ENCODE measurements around the gene MTNR1A. TPM values are rescaled to one million over a fixed set of nuclear protein-coding genes. Genes with fewer than 3 reads are reported as not detected.

The MTNR1A gene
- total and polyA plus RNA-seq, 4 donors, result not detected

DNA sequence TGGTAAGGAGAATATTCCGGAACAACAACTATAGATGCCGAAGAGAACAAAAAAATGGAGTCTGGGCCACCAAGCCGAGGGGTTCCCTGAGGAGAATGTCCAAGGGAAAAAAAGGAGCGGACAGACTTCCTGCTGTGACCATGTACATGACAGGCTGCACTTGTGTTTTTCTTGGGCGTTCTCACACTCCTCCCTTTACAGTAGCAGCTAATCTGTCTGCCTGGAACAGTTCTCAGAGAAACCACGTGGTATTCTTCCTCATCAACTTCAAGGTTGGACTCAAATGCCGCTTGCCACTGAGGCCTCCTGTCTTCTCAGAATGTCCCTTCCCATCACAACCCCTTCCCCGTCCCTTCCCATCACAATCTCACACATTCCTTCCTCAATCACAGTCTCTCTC is 30.8 kb upstream of the MTNR1A start:
- WGBS, result 88% methylated on average over 8 of the region's 8 CpGs
- TF ChIP-seq, protein P1, sequence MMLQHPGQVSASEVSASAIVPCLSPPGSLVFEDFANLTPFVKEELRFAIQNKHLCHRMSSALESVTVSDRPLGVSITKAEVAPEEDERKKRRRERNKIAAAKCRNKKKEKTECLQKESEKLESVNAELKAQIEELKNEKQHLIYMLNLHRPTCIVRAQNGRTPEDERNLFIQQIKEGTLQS (IDR thresholded peaks at IDR 0.05), result no peak
- TF ChIP-seq, protein P2, sequence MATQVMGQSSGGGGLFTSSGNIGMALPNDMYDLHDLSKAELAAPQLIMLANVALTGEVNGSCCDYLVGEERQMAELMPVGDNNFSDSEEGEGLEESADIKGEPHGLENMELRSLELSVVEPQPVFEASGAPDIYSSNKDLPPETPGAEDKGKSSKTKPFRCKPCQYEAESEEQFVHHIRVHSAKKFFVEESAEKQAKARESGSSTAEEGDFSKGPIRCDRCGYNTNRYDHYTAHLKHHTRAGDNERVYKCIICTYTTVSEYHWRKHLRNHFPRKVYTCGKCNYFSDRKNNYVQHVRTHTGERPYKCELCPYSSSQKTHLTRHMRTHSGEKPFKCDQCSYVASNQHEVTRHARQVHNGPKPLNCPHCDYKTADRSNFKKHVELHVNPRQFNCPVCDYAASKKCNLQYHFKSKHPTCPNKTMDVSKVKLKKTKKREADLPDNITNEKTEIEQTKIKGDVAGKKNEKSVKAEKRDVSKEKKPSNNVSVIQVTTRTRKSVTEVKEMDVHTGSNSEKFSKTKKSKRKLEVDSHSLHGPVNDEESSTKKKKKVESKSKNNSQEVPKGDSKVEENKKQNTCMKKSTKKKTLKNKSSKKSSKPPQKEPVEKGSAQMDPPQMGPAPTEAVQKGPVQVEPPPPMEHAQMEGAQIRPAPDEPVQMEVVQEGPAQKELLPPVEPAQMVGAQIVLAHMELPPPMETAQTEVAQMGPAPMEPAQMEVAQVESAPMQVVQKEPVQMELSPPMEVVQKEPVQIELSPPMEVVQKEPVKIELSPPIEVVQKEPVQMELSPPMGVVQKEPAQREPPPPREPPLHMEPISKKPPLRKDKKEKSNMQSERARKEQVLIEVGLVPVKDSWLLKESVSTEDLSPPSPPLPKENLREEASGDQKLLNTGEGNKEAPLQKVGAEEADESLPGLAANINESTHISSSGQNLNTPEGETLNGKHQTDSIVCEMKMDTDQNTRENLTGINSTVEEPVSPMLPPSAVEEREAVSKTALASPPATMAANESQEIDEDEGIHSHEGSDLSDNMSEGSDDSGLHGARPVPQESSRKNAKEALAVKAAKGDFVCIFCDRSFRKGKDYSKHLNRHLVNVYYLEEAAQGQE (IDR thresholded peaks at IDR 0.05), result no peak
- TF ChIP-seq EGR1 (IDR thresholded peaks at IDR 0.05; ENCODE audit: low read depth in 2 of 2) (no peak), GABPA (IDR thresholded peaks at IDR 0.05 in 1 of 2, conservative IDR thresholded peaks at IDR 0.05 in 1 of 2) (no peak), FOXA2 (IDR thresholded peaks at IDR 0.05) (no peak), YY1 (IDR thresholded peaks at IDR 0.05) (no peak), HNF4G (IDR thresholded peaks at IDR 0.05) (no peak)
- TF ChIP-seq, protein P3, sequence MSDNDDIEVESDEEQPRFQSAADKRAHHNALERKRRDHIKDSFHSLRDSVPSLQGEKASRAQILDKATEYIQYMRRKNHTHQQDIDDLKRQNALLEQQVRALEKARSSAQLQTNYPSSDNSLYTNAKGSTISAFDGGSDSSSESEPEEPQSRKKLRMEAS (IDR thresholded peaks at IDR 0.05), result no peak

DNA sequence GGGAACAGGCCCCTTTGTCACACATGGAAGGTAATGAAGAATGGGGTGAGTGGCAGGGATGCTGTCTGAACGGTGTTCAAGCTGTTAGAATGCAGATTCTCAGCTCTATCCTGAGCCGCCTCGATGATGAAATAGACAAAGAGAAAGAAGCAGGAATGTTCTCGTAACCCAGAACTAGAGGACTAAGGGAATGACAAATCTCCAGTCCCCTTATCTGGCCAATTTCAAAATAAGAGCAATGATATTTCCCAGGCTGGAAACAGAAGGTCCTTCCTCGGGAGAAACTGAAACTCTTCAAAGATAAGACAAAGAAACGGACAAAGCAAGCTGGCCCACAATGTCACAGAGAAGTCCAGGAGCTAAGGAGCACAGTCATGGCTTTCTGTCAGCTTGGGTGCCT is 29.5 kb upstream of the MTNR1A start:
- H3K27ac ChIP-seq (ENCODE audit: low read depth in 1 of 2, low read length in 2 of 2), result no peak overlapping the region
- TF ChIP-seq HNF4A (conservative IDR thresholded peaks at IDR 0.05), result no peak
- TF ChIP-seq, protein P4, sequence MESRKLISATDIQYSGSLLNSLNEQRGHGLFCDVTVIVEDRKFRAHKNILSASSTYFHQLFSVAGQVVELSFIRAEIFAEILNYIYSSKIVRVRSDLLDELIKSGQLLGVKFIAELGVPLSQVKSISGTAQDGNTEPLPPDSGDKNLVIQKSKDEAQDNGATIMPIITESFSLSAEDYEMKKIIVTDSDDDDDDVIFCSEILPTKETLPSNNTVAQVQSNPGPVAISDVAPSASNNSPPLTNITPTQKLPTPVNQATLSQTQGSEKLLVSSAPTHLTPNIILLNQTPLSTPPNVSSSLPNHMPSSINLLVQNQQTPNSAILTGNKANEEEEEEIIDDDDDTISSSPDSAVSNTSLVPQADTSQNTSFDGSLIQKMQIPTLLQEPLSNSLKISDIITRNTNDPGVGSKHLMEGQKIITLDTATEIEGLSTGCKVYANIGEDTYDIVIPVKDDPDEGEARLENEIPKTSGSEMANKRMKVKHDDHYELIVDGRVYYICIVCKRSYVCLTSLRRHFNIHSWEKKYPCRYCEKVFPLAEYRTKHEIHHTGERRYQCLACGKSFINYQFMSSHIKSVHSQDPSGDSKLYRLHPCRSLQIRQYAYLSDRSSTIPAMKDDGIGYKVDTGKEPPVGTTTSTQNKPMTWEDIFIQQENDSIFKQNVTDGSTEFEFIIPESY (IDR thresholded peaks at IDR 0.05), result no peak
- TF ChIP-seq FOXA1 (IDR thresholded peaks at IDR 0.05), result no peak
- no peak for TF ChIP-seq JUND (IDR thresholded peaks at IDR 0.05)
- TF ChIP-seq FOXA2 (IDR thresholded peaks at IDR 0.05), result no peak
- TF ChIP-seq RAD21 (IDR thresholded peaks at IDR 0.05), result no peak
- TF ChIP-seq, protein P1 (IDR thresholded peaks at IDR 0.05), result no peak
- TF ChIP-seq TAF1 (conservative IDR thresholded peaks at IDR 0.05), result no peak
- TF ChIP-seq, protein P2 (IDR thresholded peaks at IDR 0.05), result no peak
- TF ChIP-seq YY1 (IDR thresholded peaks at IDR 0.05), result no peak
- TF ChIP-seq GABPA (IDR thresholded peaks at IDR 0.05 in 1 of 2, conservative IDR thresholded peaks at IDR 0.05 in 1 of 2), result no peak
- TF ChIP-seq RXRA (IDR thresholded peaks at IDR 0.05), result no peak
- no peak for TF ChIP-seq NR2F2 (IDR thresholded peaks at IDR 0.05)
- no peak for TF ChIP-seq HNF4G (IDR thresholded peaks at IDR 0.05)
- TF ChIP-seq, protein P5, sequence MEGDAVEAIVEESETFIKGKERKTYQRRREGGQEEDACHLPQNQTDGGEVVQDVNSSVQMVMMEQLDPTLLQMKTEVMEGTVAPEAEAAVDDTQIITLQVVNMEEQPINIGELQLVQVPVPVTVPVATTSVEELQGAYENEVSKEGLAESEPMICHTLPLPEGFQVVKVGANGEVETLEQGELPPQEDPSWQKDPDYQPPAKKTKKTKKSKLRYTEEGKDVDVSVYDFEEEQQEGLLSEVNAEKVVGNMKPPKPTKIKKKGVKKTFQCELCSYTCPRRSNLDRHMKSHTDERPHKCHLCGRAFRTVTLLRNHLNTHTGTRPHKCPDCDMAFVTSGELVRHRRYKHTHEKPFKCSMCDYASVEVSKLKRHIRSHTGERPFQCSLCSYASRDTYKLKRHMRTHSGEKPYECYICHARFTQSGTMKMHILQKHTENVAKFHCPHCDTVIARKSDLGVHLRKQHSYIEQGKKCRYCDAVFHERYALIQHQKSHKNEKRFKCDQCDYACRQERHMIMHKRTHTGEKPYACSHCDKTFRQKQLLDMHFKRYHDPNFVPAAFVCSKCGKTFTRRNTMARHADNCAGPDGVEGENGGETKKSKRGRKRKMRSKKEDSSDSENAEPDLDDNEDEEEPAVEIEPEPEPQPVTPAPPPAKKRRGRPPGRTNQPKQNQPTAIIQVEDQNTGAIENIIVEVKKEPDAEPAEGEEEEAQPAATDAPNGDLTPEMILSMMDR (IDR thresholded peaks at IDR 0.05; ENCODE audit: low read depth, low read length, missing input control), result no peak
- TF ChIP-seq EGR1 (IDR thresholded peaks at IDR 0.05; ENCODE audit: low read depth in 2 of 2), result no peak
- no peak for TF ChIP-seq SP1 (IDR thresholded peaks at IDR 0.05)
- TF ChIP-seq, protein P3 (IDR thresholded peaks at IDR 0.05), result no peak
- H3K9me3 ChIP-seq (ENCODE audit: control insufficient read depth in 4 of 4, low read length in 3 of 4), result no peaks in the 10 kb centered on the region
- H3K27me3 ChIP-seq (ENCODE audit: control insufficient read depth in 4 of 4, insufficient read depth in 4 of 4, low read length in 3 of 4), result no peaks in the 10 kb centered on the region
- no peak overlapping the region for H3K9ac ChIP-seq (ENCODE audit: low read depth in 1 of 2, low read length in 2 of 2)
- no peak for DNase-seq (ENCODE audit: low spot score)
- peaks cover 0 to 7% (median 0%) of the 10 kb centered on the region in 4 donors for H3K36me3 ChIP-seq (ENCODE audit: control insufficient read depth in 4 of 4, insufficient read depth in 3 of 4, low read depth in 1 of 4, low read length in 3 of 4)
- no peak overlapping the region for H3K4me3 ChIP-seq (ENCODE audit: low read depth in 1 of 3, low read length in 3 of 3)
- WGBS, result 76% methylated on average over 6 of the region's 6 CpGs
- no peaks in the 10 kb centered on the region for H3K4me1 ChIP-seq (ENCODE audit: control insufficient read depth in 4 of 4, insufficient read depth in 4 of 4, low read length in 3 of 4)

More for the DNA sequence above, 30.8 kb upstream of the MTNR1A start:
- Histone ChIP-seq H3K4me1 (ENCODE audit: control insufficient read depth in 4 of 4, insufficient read depth in 4 of 4, low read length in 3 of 4) (no peaks in the 10 kb centered on the region), H3K27me3 (ENCODE audit: control insufficient read depth in 4 of 4, insufficient read depth in 4 of 4, low read length in 3 of 4) (no peaks in the 10 kb centered on the region), H3K4me3 (ENCODE audit: low read depth in 1 of 3, low read length in 3 of 3) (no peak overlapping the region), H3K27ac (ENCODE audit: low read depth in 1 of 2, low read length in 2 of 2) (no peak overlapping the region), H3K9ac (ENCODE audit: low read depth in 1 of 2, low read length in 2 of 2) (no peak overlapping the region), H3K9me3 (ENCODE audit: control insufficient read depth in 4 of 4, low read length in 3 of 4) (no peaks in the 10 kb centered on the region), H3K36me3 (ENCODE audit: control insufficient read depth in 4 of 4, insufficient read depth in 3 of 4, low read depth in 1 of 4, low read length in 3 of 4) (peaks cover 0 to 7% (median 0%) of the 10 kb centered on the region in 4 donors)
- DNase-seq (ENCODE audit: low spot score), result no peak

All from liver (tissue), 9 donors.